Vagina (tissue), 2 donors: ENCODE data around the gene CFHR4. TPM values are rescaled to one million over a fixed set of nuclear protein-coding genes. Genes with fewer than 3 reads are reported as not detected.
"Not testable (repeated sequence)": the region's sequence is repeated elsewhere in the genome, so short reads cannot be mapped to it uniquely, and the experiment has no call there.

Experiments used
- DNase-seq, 2 donors: peaks; one replicate each; pipeline ENCODE4 v3.0.0-alpha.2; 2017; ENCODE audit errors: extremely low spot score in 2 of 2
- H3K27ac ChIP-seq: fragments of 200-600 bp; sonication (generic); one replicate; pipeline ENCODE4 v1.5.1; 2019
- H3K27me3 ChIP-seq: fragments of 200-600 bp; sonication (generic); one replicate; pipeline ENCODE4 v1.5.1; 2019
- H3K36me3 ChIP-seq, 2 donors: fragments of 200-600 bp; sonication (generic); one replicate each; pipeline ENCODE4 v1.5.1; 2017 to 2019
- H3K4me1 ChIP-seq: fragments of 200-600 bp; sonication (generic); one replicate; pipeline ENCODE4 v1.5.1; 2019
- H3K4me3 ChIP-seq, 2 donors: fragments of 200-600 bp; sonication (generic); 1 replicate in 1 of 2; 2 replicates in 1 of 2; pipeline ENCODE4 v1.5.1; 2016 to 2019
- H3K9me3 ChIP-seq: fragments of 200-600 bp; sonication (generic); one replicate; pipeline ENCODE4 v1.5.1; 2019
- CTCF ChIP-seq, 3 experiments: fragments of 450-650 bp in 2 of 3; fragments of 200-600 bp in 1 of 3; sonication (generic) in 1 of 3; IDR thresholded peaks; one replicate each; pipeline ENCODE4 v1.5.1; 2017 to 2019; ENCODE audit warnings: antibody characterized with exemption in 3 of 3, mild to moderate bottlenecking in 2 of 3, moderate library complexity in 2 of 3
- POLR2A ChIP-seq, 2 donors: fragments of 450-650 bp; IDR thresholded peaks; one replicate each; pipeline ENCODE4 v1.6.1; 2017; ENCODE audit warnings: antibody characterized with exemption in 2 of 2, mild to moderate bottlenecking in 2 of 2, moderate library complexity in 2 of 2
- POLR2AphosphoS5 ChIP-seq, 2 donors: sonication (generic); formaldehyde crosslinking; IDR thresholded peaks; one replicate each; pipeline ENCODE4 v1.9.0; 2017; ENCODE audit warnings: antibody characterized with exemption in 2 of 2, mild to moderate bottlenecking in 2 of 2, low read depth in 1 of 2; ENCODE audit not compliant: insufficient read depth in 1 of 2
- intact Hi-C: fragments of 100-400 bp; cut with DNase I; formaldehyde crosslinking; loops from one replicate; pipeline ENCODE4 v1.15.1; 2023
- total RNA-seq: library from RNA; depleted of rRNA; stranded (reverse); fragments of >200 nt; gene quantifications from one replicate; pipeline ENCODE4 v1.2.3, GENCODE V29; 2016

CFHR4 gene
- total RNA-seq, 1 donor from 2014 or later, result not detected

GRCh38 chr1:196877964-196878363 is 9.9 kb upstream of the CFHR4 start:
- DNase-seq, result no peak
- H3K4me3 ChIP-seq, result no peak overlapping the region
- no peaks in the 10 kb centered on the region for H3K4me1 ChIP-seq
- intact Hi-C loops, result no loop called here
- no peaks in the 10 kb centered on the region for H3K36me3 ChIP-seq
- no peak overlapping the region for H3K27ac ChIP-seq
- no peaks in the 10 kb centered on the region for H3K9me3 ChIP-seq
- no peak for TF ChIP-seq CTCF (IDR thresholded peaks at IDR 0.05)
- no peak for TF ChIP-seq POLR2A (IDR thresholded peaks at IDR 0.05)
- no peak for TF ChIP-seq POLR2AphosphoS5 (IDR thresholded peaks at IDR 0.05; ENCODE audit: insufficient read depth in 1 of 2, low read depth in 1 of 2)
- H3K27me3 ChIP-seq, result no peaks in the 10 kb centered on the region

GRCh38 chr1:196886560-196886959 is 1.3 kb upstream of the CFHR4 start:
- H3K9me3 ChIP-seq, DNase-seq, intact Hi-C loops, H3K27ac ChIP-seq, H3K27me3 ChIP-seq, H3K36me3 ChIP-seq, H3K4me3 ChIP-seq, H3K4me1 ChIP-seq: not testable (repeated sequence)

- DNase-seq, result no peak
- no peaks in the 10 kb centered on the region for H3K4me1 ChIP-seq
- TF ChIP-seq CTCF (IDR thresholded peaks at IDR 0.05) (no peak), POLR2A (IDR thresholded peaks at IDR 0.05) (no peak), POLR2AphosphoS5 (IDR thresholded peaks at IDR 0.05; ENCODE audit: insufficient read depth in 1 of 2, low read depth in 1 of 2) (no peak)
- no peaks in the 10 kb centered on the region for H3K27me3 ChIP-seq
- no peaks in the 10 kb centered on the region for H3K36me3 ChIP-seq
- H3K4me3 ChIP-seq, result no peak overlapping the region
- no peaks in the 10 kb centered on the region for H3K9me3 ChIP-seq
- no peak overlapping the region for H3K27ac ChIP-seq
- intact Hi-C loops, result no loop called here
These were observed 2.8 kb downstream of the CFHR4 start for GRCh38 chr1:196890668-196891067.

GRCh38 chr1:196891251-196891650 is 3.4 kb downstream of the CFHR4 start:
- H3K4me3 ChIP-seq, result no peak overlapping the region
- H3K27me3 ChIP-seq, result no peaks in the 10 kb centered on the region
- intact Hi-C loops, result no loop called here
- no peak for TF ChIP-seq POLR2A (IDR thresholded peaks at IDR 0.05)
- no peak for TF ChIP-seq POLR2AphosphoS5 (IDR thresholded peaks at IDR 0.05; ENCODE audit: insufficient read depth in 1 of 2, low read depth in 1 of 2)
- TF ChIP-seq CTCF (IDR thresholded peaks at IDR 0.05), result no peak
- H3K9me3 ChIP-seq, result no peaks in the 10 kb centered on the region
- no peaks in the 10 kb centered on the region for H3K4me1 ChIP-seq
- no peak overlapping the region for H3K27ac ChIP-seq
- no peaks in the 10 kb centered on the region for H3K36me3 ChIP-seq
- DNase-seq, result no peak

- H3K9me3 ChIP-seq, result no peaks in the 10 kb centered on the region
- no peak overlapping the region for H3K27ac ChIP-seq
- H3K36me3 ChIP-seq, result no peaks in the 10 kb centered on the region
- intact Hi-C loops, result no loop called here
- no peaks in the 10 kb centered on the region for H3K27me3 ChIP-seq
- H3K4me1 ChIP-seq, result no peaks in the 10 kb centered on the region
- TF ChIP-seq CTCF (IDR thresholded peaks at IDR 0.05) (no peak), POLR2A (IDR thresholded peaks at IDR 0.05) (no peak), POLR2AphosphoS5 (IDR thresholded peaks at IDR 0.05; ENCODE audit: insufficient read depth in 1 of 2, low read depth in 1 of 2) (no peak)
- no peak for DNase-seq
- H3K4me3 ChIP-seq, result no peak overlapping the region
These were observed 8.5 kb downstream of the CFHR4 start for GRCh38 chr1:196896355-196896754.
